ENCODE results near the gene PLEKHG4.

The PLEKHG4 gene

DNA sequence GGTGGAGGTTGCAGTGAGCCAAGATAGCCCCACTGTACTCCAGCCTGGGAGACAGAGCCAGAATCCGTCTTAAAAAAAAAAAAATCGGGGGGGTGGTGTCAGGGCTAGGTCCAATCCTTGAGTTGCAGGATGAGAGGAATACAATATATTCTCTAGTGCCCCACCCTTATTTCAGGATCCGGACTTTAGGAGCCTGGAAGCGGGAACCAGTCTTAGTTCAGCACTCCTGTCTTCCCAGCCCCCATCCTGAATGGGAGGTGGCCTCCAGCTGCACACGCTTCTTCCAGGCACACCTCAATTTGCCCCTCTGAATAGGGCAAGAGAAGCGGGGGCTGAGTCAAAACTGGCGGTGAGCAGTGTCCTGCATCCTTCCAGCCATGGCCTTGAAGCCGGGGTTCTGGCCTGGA, 33.7 kb upstream of the PLEKHG4 start:
- DNase-seq: no peak

DNA sequence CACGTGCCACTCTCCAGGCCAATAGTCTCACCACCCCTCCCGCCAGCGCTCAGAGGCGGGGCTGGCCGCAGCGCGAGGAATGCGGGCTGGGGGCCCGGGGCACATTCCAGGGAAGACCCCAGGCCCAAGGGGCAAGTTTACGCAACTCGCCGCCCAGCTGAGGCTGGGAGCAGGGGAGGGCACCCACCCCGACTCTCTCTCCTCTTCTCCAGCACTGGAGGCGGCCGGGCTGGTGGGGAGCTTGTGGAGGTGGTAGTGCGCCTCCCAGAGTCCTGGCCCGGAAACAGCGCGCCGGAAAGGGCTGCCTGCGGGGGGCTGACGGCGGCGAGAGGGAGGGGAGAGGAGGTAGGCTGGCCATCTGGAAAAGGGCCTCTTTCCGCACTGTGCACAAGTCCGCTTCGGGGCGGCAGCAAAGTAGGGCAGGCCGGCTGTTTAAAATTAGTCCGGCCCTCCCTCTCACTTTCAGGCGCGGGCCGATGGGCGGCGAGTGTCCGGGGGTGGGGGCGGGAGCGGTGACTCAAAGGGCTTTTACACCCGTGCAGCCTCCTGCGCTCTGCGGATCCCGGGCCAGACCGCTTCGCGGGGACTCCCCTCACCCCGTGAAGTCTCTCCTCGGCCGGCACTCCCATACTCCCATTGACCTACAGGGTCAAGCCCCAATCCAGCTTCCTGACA, 33.1 kb upstream of the PLEKHG4 start:
- DNase-seq: peak in 40 of 56 donors; percentile 14 to 80 (median 50)

DNA sequence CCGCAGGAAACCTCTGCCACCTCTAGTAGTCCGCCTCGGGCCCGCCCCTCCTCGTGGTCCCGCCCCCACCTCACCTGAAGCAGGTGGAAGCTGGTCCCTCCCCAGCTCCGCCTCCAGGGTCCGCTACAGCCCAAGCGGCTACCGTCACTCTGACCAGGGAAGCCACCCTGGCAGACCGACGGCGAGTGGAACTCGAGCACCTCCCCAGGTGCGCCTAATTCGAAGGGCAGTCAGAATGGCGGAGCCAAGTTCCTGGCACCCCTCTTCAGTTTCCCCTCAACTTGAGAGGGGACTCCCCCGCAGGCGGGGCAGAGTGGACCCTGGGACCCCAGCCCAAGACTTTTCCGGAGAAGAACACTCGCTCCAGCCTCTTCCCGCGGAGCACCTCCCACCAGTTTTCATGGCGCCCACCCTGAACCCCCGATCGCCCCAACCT, 32.6 kb upstream of the PLEKHG4 start:
- peak in 2 of 56 donors; percentile 35 to 54 for DNase-seq

DNA sequence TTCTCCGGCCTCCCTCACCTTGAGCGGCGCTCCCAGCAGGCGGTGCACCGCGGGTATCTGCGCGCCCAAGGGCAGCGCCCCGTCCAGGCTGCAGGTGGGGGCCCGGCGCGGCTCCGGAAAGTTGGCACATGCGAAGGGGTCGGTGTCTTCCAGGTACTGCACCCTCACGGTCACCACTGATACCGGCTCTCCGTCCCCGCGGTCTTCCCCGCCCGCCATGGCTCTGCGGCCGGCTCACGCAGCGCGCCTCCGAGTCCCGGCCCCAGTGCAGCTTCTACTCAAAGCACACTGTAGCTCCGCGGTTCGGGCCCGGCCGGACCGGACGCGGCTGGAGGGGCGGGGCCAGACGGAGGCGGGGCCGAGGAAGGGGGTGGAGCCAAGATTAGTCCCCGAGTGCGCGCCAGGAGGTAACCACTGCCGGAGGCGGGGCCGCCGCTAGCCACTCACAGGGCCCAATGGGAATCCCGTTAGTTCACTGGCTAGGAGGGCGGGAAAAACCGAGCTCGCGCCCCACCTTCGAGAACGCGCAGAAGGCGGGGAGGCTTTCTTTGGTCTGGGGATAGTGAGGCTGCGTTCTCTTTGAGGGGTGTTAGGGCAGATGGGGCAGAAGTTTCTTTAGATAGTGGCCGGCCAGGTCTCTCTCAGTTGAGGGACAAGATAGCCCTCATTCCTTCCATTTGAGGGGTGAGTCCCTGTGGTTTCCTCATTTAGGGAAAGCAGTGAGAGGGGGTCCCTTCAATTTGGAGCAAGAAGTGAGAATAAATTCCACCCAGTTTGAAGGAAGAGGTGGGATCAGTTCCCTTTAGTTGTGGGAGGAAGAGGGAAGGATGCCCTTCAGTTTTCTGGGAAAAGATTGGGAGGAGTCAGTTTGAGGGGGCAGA, 31.9 kb upstream of the PLEKHG4 start, which contains the start of gene FHOD1:
FHOD1 (minus strand) TSS at position 290 of the 881 bp plus-strand sequence; CDS start at position 219, 71 bp downstream.
- peak in 55 of 56 donors; percentile 45 to 95 (median 86) for DNase-seq

DNA sequence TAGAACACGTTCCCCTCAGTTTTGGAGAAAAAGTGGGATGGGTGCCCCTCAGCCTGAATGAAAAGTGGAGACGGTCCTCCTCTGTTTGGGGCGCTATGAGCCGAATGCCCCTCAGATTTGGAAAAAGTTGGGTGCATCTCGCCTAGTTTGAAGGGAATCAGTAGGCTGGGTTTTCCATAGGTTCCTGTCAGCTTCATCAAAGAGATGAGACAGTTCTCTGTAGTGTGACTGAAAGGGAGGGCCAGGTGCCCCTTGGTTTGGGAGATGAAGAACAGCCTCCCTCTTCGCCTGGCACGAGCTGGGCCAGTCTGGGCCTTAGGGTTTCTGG, 31.3 kb upstream of the PLEKHG4 start:
- no peak for DNase-seq

DNA sequence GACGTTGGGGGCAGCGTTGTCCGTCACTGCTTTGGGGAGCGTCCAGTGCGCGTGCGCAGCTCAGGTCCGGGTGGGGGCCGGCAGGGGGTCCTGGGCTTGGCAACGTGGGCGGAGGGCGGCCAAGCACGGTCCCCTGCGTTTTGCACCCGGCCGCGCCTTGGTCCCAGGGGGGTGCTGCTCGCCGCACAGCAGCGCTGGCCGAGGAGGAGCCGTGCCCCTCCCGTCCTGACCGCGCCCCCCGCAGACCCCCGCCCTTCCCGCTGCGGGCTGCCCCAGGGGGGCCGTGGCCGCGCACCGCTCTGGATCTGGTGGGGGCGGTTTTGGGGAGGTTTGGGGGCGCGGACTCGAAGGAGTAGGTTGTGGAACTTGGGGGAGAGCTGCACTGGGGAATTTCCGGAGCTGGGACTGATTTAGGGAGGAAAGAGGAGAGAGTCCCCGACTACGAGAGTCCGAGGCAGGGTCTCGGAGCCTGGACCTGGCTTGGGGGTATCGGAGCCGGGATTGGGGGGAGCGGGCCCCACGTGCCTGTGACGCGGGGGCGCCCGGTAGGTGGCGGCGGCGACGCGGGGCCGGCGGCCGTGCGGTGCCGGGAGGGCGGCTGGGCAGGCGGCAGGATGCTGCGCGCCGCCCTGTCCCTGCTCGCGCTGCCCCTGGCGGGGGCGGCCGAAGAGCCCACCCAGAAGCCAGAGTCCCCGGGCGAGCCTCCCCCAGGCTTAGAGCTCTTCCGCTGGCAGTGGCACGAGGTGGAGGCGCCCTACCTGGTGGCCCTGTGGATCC, 30.7 kb upstream of the PLEKHG4 start, which contains the start of gene SLC9A5:
SLC9A5 (plus strand) TSS at position 579 of the 777 bp plus-strand sequence; CDS start at position 615, 36 bp downstream.
- DNase-seq: peak in 4 of 56 donors; percentile 7 to 55 (median 21)

DNA sequence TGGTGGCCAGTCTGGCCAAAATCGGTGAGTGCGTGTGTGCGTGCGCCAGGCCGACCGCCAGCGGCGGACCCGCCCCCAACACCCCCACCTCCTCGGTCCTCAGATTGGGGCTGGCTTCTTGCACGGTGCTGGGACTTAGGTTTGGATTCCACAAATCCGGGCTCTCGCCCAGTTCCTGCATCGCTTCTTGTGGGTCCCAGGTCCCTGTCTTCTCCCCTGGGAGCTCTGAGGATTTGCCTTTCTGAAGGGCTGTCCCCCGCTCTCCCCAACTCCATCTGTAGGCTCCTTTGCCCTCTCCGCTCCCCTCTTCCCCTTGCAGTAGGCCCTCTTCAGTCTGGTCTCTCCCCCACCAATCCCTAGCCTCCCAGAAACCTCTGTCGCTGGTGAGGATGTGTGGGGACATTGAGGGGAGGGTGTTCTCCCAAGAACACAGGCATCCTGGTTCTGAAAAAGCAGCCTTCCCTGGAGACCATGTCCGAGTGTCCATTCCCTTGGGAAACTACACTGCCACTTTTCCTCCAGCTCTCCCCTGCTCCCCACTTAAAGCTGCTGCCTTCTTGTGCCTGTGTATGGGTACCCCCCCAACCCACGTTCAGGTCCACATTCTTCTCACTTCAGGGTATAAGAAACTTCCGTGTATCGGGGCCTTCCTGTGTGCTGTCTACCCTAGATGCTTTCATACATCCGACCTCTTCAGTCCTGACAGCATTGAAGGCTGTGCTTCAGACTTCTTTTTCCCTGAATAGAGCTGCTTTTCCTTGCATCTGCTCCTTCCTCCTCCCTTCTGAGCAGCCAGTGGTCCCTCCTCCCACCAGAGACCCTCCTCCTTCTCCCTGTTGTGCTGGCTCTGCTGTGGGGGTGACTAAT, 29.9 kb upstream of the PLEKHG4 start:
- DNase-seq: peak in 4 of 56 donors; percentile 20 to 49 (median 26)

DNA sequence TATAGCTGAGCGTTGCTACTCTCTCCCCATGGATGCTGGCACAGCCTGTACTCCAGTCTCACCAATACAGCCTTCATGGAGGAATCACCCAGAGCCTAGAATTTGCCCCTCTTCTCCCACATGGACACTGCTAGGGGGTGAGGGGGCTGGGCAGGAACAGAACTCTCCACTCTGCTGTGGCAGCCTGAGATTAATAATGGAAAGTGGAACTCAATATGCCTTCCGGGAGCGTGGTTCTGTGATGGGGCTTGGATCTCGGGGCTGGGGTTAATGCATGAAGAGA, 29.3 kb upstream of the PLEKHG4 start:
- no peak for DNase-seq

DNA sequence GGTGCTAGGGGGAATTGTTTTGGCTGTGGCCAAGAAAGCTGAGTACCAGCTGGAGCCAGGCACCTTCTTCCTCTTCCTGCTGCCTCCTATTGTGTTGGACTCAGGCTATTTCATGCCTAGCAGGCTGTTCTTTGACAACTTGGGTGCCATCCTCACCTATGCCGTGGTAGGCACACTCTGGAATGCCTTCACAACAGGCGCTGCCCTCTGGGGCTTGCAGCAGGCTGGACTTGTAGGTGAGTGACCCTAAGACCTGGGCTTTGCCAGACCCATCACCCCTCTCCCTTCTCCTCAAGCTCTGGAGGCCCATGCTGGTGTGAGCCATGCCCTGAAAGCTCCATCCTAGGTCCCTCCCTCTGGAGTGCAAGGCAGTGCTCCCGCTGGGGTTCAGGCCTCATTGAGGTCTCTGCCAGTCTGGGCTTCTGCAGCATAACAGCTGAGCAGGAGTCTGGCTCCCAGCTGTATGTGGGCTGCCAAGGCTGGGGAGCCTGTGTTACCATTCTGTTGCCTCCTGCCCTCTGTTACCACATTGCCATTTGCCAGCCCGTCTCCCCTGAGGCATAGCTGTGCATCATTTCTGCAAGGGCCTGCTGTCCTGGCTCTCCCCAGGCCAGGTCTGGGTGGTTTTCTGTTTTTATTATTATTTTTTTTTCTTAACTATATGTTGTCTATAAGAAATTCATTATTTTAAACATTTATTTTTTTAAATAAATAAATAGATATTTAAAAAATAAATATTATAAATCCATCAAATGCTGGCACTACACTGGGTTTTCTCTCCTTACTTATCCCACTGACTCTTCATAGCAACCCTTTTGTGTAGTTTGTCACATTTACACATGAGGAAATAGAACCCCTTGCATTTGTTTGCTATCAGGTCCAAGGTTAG, 26.5 kb upstream of the PLEKHG4 start:
- peak in 9 of 56 donors; percentile 16 to 46 (median 35) for DNase-seq

DNA sequence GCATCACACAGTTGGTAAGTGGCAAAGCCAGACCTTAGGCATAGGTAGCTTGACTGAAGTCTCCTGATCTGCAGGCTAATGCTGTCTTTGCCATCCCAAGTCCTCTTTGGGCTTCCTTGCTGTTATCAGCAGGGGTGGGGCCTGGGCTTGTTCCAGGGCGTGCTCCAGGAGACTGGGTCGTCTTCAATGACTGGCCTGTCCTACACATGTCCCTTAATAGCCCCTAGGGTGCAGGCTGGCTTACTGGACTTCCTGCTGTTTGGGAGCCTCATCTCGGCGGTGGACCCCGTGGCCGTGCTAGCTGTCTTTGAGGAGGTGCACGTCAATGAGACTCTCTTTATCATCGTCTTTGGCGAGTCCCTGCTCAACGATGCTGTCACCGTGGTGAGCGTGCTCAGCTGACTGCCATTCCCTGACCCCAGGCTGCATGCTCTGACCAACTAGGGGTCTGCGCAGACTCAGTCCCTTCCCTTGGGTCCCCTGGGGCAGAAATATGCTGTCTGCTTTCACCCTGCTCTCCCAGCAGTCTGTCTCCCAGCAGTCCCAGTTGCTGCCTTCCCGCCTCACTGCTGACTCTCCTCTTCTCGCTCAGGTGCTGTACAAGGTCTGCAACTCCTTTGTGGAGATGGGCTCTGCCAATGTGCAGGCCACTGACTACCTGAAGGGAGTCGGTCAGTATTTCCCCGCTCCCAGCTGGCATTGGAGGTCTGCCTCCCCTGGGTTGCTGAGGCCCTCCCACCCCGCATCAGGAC, 24.4 kb upstream of the PLEKHG4 start:
- DNase-seq: no peak

DNA sequence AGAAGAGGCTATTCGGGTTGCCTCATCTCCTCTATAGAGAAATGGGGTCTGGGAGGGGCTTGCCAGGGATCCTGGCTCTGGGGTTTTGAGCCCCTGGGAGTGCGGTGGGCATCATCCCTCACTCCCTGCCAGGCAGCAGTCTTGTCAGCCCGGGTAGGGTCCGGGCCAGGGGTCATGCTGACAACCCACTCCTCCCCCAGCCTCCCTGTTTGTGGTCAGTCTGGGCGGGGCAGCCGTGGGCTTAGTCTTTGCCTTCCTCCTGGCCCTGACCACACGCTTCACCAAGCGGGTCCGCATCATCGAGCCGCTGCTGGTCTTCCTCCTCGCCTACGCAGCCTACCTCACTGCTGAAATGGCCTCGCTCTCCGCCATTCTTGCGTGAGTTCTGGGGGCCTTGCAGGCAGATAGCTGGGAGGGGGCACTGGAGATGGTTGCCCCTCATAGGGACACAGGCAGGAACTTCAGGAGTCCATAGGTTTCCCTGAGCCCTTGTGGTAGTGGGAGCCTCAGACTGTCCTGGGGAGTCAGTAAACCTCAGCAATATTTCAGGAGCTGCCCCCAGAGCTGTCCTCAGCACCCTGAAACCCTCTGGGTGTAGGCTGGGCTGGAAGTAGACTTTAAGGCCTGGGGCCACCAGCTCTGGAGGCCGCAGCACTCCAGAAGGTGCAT, 23.6 kb upstream of the PLEKHG4 start:
- DNase-seq: no peak

DNA sequence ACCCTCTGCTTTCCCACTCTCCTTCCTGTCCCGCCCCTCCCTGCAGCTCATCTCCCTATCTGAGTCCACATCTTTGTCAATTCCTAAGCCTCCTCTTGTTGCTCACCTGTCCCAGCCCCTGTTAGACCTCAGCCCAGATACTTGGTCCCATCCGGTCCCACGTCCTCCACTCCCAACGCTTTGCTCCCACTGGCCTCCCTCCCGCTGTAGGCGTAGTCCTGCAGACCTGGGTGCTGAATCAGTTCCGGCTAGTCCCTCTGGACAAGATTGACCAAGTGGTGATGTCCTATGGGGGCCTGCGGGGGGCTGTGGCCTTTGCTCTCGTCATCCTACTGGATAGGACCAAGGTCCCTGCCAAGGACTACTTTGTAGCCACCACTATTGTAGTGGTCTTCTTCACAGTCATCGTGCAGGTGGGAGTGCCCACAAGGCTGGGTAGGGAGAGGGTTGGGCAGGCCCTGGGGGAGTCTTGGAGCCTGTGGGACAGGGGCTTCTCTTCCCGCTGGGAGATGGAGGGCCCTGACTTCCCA, 22.6 kb upstream of the PLEKHG4 start:
- DNase-seq: no peak

DNA sequence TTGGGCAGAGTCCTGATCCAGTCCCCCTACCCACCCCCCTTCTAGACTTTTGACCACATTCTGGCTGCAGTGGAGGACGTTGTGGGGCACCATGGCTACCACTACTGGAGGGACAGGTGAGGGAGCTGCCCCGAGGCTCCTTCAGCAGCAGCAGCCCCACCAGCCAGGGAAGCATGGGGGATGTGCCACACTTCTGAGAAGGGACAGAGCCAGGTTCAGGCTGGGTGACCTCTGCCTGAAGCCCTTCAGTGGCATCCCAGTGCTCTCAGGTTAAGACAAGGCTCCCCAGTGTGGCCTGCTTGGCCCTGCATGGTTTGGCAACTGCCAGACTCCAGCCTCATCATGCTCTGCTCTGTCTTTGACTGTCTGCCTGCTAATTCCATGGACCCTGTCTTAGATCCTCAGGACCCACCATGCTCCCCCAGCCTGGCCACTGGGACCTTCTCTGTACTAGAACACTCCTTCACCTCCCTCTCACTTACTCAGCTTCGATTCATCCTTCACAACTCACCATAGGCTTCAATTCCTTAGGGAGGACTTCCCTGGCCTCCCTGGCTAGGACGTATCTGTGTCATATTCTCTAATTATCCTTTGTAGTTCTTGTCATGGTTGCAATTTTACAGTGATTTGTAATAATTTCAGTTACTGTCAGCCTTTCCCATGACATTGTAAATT, 21.7 kb upstream of the PLEKHG4 start:
- no peak for DNase-seq

DNA sequence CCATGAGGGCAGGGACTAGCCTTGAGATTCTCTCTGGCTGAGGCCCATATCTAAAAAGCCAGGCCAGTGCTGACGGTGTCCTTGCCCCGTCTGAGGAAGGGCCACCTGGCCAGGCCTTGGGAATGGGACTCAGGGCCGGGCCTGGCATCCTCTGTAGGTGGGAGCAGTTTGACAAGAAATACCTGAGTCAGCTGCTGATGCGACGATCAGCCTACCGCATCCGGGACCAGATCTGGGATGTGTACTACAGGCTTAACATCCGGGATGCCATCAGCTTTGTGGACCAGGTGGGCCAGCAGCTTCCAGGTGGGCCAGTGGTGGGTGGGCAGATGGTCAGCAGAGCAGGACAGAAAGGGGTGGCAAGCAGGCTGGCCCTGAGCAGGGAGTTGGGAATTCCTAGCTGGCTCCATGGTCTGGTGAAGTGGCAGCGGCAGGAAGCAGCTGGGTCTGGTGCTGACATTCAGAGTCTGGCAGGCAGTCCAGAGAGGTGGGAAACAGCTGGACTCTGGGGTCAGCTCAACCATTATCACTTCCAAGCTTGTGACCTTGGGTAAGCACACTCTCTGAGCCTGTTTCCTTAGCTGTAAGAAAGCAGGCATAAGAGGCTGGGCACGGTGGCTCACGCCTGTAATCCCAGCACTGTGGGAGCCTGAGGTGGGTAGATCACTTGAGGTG, 21.0 kb upstream of the PLEKHG4 start:
- no peak for DNase-seq

DNA sequence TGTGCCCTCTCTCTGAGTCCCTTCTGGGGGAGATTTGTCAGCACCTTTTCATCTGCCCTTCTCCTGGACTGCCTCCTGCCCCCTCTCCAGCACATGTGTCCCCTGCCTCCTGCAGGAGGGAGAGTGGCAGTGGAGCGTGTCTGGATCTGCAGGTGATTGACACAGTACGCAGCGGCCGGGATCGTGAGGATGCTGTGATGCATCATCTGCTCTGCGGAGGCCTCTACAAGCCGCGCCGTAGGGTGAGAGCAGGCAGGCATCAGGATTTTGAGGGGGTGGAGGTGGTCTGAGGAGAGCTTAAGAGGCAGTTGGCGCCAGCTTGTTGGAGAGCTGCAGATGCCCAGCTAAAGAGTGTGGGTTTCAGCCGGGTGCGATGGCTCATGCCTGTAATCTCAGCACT, 19.6 kb upstream of the PLEKHG4 start:
- DNase-seq: no peak

DNA sequence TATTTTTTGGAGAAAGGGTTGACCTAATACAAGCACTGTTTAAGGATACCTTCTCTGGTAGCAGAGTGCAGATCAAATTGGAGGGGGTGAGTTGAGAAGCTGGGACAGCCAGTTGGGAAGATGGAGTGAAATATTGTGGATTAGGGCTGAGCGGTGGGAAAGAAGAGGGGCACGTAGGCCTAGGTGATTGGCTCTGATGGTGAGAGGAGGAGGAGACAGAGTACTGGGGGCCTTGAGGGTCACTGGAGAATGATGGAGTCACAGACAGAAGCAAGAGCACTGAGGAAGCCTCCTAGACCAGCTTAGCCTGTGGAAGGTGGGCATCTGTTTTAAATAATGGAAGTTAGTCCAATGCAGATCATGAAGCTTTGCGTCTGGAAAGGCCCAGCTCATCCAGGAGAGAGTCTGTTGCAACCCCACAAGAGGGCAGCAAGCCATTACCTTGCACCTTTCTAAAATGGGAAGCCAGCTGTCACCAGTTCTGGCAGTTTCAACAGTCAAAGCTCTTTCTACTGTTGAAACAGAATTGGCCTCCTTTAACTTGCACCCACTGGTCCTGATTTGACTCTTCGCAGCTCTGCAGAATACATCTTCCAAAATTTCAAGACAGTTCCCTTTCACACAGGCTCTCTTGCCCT, 18.8 kb upstream of the PLEKHG4 start:
- DNase-seq: peak in 3 of 56 donors; percentile 16 to 37 (median 20)
